Mammary epithelial cell (primary cell): ENCODE measurements around the gene CHAT.

Source experiments
- CTCF ChIP-seq, 2 donors: IDR thresholded peaks in 1 of 2; conservative IDR thresholded peaks in 1 of 2; 2 replicates each; pipeline ENCODE4 v1.5.1; 2011 to 2012; ENCODE audit warnings: inconsistent platforms in 2 of 2, low read length in 2 of 2, mild to moderate bottlenecking in 2 of 2, control low read depth in 1 of 2, low read depth in 1 of 2; ENCODE audit not compliant: insufficient read depth in 1 of 2; ENCODE audit errors: extremely low read depth in 1 of 2
- EZH2 ChIP-seq: IDR thresholded peaks from 2 replicates; pipeline ENCODE4 v1.6.1; 2012; ENCODE audit warnings: low read length, inconsistent platforms, borderline replicate concordance

GRCh38 chr10:49645871-49646870 is 32.3 kb downstream of the CHAT start:
- TF ChIP-seq CTCF (conservative IDR thresholded peaks at IDR 0.05 in 1 of 2, IDR thresholded peaks at IDR 0.05 in 1 of 2; ENCODE audit: extremely low read depth in 1 of 2, insufficient read depth in 1 of 2, low read depth in 1 of 2, low read length in 2 of 2) (no peak), EZH2 (no peak)
